NCI-H748 treated with DMSO at 0.1 percent for 48 hours (cell line): ENCODE results near the gene HDAC11.

Experiments used
- DNase-seq: peaks from one replicate; lab custom pipeline; 2025; lab: John Stamatoyannopoulos, UW

Gene HDAC11

DNA sequence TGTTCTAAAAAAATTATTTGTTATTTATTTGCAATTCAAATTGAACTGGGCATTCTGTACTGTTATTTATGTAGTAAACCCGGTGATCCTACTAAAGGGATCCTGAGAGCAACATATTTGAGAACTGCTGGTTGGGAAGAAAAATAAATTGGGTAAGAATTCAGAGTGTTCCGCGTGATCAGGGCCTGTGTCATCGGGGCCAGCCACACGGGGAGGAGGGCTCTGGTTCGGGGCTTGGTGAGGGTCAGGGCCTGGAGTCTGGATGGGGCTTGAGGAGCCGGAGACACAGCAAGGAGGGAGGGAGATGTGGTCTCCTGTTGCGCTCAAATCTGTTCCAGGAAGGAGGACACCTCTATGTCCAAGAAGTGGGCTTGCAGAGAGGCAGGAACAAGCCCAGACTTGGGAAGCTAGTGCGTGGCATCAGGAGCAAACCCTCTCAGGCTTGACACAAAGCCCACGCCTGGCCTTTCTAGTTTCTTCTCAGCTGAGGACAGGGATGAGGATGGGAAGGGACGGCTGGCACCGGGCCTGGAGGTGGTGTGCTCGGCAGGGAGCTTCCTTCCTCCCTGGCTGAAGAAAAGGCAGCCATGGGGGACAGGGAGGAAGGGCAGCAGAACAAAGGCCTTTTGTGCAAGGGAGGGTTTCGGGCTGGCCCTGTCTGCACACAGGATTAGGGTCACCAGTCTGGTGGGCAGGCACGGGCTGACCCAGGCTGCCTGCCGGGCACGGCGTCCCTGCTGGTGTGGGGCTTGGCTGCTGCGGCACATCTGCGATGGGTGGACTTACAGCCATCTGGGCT is 45.9 kb downstream of the HDAC11 start:
- DNase-seq, result no peak

DNA sequence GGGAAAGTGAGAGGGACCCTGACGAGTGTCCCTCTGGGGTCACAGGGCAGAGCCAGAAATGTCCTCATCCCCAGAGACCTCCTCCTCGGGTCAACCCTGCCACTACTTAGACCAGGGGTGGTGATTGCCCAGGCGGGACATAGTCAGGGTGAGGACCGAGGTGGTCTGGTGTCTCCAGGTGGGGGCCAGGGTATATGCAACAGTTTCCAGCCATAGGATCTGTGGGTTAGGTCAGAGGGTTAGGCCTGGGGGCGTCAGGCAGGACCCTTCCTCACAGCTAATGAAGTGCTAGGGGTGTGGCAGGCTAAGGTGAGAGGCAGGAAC is 46.5 kb downstream of the HDAC11 start:
- DNase-seq, result no peak

DNA sequence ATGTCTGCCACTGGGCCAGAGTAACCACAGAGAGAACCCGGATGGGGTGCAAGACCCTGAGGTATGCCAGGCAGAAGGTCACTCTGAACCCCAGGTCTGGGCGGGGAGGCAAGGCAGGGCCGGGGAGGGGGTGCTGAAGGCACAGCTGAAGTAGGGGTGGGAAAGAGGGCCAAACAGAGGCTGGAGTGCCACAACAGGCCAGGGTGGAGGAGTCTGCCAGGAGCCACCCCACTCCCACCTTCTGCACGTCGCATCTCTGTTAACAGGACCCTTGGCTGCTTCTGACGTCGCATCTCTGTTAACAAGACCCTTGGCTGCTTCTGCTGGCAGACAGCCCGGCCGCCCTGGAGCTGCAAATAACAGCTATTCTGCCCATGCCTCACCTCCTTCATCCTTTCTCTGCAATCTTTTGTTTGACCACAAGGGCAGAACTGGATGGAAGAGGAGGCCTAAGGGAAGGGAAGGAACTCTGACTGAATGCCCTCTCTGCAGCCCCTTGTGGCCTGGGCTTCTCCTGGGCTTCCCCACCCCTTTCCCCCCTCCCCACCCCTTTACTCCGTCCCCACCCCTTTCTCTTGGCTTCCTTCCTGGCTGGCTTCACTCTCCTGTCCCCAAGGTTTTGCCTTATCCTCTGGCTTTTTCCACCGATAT is 48.2 kb downstream of the HDAC11 start:
- no peak for DNase-seq

DNA sequence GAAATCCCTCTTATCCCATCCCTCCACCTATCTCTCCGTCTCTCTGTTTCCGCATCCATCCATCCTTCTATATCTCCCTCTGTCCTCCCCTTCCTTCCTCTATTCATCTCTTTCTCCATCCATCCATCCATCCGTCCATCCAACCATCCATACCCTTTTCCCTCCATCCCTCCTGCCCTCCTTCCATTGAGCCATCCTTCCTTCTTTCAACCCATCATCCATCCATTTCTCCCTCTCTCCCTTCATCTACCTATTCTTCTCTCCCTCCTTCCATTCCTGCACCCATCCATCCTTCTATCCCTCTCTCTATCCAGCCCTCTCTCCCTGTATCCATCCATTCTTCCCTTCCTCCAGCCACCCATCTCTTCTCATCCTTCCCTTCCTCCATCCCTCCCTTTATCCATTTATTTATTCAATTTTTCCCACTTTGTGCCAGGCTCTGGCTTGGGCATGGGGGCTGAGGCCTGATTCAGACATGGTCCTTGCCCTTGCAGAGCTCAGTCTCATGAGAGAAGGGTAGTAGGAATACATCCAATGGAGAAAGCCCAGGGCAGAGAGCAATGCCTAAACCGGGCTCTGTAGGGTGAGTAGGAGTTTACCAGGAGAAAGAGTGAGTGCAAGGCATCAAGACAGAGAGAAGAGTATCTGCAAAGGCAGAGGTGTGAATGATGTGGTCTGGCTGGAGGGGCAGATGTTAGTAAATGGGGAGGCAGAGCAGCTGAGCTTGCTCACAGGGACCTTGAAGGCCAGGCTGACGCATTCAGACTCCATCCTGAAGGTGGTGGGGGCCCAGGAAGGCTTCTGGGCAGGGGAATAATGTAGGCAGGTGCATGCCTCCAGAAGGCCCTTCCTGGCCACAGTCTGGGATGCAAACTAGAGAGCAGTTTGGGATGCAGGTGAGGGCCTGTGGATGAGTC is 49.3 kb downstream of the HDAC11 start:
- DNase-seq, result no peak

DNA sequence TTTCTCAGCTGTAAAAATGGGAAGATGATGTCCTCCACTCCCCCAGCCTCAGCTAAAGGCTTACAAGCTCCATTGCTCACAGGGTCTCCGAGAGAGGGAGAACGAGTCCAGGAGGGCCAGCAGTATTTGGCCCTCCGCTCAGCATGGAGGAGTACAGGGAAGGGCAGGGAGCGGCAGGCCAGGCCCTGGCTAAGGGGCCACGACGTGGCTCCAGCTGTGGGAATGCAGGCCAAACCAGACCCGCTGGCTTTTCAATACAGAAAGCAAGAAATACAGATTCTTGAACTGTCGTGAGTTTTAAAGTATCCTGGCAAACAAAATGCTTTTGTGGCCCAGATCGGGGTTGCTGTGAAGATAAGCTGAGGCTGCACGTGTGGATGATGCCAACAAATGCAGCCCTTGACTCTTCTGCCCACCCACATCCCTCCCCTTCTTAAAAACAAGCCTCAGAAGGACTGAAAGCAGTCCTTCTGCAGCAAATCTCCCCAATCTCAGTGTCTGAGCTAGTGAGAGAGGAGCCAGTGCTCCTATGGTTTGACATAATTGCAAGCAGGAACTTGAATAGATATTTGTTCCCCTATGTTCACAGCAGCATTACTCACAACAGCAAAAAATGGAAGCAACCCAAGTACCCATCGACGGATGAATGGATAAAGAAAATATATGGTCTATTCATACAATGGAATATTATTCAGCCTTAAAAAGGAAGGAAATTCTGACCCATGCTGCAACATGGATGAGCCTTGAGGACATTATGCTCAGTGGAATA is 50.3 kb downstream of the HDAC11 start:
- no peak for DNase-seq

DNA sequence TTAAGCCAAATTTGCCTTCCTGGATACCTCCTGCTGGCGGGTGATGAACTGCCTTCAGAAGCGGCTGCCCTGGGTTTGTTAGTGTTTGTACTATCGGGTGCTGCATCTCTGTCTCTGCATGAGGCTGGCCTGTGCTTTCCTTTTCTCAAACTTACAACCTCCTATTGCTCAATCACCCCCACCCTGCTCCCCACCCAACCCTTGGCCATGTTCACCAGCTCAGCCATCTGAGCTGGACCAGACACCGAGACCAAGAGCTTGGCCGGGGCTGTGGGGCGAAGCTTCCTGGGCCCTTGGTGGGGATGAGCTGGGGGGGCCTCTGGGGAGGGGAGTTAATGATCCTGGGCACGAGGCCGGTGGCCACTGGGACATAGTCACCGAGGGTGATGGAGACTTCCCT is 52.0 kb downstream of the HDAC11 start:
- DNase-seq, result no peak

DNA sequence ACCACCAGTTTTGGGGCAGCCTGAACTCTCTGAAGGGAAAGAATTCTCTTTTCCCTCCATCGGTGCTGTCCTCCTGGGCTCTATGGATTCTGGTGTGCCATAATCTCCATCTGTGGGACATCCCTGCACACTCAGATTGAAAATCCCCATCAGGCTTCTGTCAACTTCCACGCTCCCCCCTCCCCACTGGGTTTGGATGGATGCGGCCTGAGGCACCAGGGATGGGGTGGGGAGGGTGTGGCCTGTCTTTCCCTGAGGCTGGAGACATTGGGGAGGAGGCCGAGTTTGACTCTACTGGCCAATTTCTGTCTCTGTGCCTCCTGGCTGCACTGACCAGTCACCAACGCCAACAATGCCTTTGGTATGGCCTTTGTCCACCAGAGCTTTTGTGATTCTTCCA is 52.5 kb downstream of the HDAC11 start:
- DNase-seq, result no peak

DNA sequence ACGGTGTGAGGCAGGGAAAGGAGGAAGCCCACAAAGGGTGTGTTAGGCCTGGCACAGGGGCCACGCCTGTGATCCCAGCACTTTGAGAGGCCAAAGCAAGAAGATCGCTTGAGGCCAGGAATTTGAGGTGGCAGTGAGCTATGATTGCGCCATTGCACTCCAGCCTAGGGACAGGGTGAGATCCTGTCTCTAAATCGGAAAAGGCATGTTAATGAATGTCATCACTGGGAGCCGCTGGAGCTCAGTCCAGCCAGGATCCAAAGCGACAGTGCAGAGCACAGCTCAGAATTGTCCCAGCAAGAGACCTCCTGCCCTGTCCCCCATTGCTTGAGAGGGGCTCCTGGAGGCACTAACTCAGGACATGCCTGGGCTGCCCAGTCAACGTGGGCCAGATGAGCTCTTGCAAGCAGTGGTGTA is 53.8 kb downstream of the HDAC11 start:
- DNase-seq, result no peak

DNA sequence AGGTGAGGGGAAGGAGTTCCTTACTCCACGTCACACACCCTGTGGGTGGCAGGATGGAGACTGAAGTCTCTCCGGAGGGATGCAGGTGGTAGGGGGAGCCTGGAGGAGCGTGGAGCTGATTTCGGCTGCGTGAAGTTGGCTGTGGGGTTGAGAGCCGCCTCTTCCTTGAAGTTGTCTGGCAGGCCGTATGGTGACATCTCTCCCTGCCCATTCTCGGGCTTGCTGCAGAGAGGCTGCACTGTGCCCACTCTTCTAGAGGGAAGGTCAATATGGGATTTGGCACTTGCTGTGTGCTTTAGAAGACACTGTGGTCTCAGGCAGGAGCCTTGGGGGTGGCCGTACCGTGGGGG is 55.4 kb downstream of the HDAC11 start:
- no peak for DNase-seq

DNA sequence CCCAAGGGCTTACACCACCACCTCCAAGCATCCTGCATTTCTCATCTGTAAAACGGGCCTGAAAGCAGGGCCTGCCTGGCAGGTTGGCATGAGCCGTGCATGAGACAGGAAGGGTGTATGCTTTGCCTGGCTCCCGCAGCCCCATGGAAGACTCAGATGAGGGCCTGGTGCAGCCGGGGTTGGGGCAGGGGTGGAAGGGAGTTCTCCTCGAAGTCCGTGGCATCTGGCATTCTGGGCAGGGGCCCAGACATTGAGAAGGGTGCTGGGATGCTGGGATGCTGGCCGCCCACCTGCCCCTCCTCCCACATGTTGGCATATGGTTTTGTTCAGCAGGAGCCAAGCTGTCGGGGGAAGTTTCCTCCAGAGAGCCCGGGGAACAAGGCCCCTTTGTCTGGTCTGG is 55.8 kb downstream of the HDAC11 start:
- no peak for DNase-seq

DNA sequence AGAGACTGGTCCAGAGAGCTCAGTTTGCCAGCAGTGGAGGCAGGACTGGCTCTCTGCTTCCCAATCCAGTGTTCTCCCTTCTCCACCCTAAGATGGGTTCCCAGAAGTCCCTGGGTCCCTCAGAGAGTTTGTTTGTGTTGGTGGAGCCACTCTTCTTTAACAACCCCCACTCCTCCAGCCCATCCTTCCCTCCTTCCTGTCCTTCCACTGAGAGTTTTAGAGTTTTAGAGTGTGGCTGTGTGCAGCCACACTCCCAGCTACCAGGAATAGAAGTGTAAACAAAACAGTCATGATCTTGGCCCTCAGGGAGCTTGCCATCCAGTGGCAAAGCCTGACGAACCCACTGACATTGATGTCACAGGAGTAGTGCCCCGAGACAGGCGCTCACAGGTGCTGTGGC is 56.3 kb downstream of the HDAC11 start:
- DNase-seq, result no peak

DNA sequence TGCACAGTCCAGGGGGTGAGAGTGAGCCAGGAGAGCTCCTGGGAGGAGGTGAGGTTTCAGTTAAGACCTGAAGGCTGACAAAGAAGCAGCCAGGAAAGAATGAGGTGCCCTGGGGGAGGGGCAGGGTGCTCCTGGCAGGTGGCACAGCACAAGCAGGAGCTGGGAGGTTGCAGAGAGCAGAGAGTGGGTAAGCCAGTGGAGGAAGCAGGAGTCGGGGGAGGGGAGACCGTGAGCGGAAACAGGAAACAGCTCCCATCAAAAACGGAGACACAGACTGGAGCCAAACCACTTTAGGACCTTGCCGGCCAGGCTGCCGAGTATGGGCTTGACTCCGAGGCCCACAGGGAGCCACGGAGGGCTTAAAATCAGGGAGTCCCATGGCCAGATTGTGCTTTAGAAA is 56.7 kb downstream of the HDAC11 start:
- no peak for DNase-seq

DNA sequence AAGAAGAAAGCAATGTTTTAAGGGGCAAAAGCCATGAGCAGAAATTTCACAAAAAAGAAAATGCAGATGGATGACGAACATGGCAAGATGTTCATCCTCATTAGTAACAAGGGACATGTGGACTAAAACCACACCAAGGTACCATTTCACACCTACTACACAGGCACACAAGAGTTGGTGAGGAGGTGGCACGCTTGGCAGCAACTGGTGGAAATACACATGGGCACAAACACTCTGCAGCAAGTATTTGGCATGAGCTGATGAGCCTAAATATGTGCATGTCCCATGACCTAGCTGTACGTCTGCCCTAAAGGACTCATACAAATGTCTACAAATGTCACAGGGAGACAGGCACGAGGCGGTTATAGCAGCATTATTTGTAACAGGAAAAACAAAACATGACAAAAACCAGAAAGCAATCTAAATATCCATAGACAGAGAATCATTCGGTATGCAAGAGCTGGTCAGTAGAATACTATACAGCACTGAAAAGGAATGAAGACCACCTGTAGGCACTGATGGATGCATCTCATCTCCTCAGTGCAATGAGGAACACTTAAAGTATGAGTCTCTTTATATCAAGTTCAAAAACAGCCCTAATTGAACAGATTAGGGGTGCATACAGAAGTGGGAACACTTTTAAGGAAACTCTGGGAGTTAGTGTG is 57.3 kb downstream of the HDAC11 start:
- DNase-seq, result no peak

DNA sequence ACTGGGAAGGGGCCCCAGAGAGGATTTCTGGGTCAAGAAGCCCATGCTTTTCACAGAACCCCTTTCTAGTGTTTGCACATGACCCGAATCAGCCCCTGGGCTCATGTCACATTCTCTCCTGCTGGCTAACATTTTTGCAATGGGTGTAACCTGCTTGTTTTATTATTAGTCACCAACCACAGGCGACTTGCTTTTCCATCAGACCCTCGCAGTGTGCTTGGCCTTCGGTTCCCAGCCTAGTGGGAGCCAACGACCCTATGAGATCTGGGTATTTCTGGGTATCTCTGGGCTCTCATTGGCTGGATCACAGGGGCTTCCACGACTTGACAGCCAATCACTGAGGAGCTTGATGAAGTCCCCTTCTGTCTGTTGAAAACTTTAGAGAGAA is 57.8 kb downstream of the HDAC11 start:
- DNase-seq, result no peak

DNA sequence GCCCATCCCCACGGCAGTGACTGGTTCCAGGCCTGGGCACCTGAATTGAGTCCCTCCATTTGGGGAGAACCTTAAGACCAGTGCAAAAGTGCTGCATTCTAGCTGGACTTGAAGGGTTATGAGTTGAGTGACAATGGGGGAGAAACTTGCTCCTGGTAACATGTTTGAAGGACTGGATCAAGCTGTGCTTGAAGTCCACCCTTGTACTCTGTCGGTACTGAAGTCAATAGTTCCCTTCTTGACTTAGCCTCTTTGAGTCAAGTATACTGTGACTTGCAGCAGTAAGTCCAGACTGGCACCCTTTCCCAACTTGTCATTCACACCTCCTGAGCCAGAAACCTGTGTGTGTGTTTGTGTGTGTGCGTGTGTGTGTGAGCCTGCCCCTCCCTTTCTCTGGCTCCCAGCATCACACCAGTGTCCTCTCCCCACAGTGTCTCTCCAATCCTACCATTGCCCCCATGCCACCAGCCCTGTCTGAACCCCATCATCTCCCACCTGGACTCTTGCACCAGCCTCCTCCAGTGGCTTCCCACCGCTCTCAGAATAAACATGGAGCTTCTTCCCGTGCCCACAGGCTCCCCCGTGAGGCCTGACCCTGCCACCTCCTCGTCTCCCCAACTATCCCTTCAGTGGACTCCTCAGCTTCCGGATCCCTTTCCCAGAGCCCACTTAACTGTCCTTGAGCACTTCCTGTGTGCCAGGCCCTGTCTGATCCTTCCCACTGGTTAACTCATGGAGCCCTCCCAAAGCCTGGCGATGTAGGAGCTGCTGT is 58.6 kb downstream of the HDAC11 start:
- no peak for DNase-seq

DNA sequence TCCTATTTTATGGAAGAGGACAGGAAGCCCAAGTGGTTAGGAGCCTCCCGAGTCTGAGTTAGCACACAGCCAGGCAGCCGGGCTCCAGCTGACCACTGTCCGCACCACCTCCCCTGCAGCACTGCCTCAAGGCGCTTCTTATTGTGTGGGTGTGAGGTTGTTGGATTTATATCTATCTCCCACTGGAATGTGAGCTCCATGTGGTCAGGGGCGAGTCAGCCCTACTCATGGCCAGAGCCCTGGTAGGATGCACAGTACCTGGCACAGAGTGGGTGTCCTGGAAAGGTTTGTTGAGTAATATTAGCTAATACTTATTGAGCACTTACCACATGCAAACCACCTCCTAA is 59.2 kb downstream of the HDAC11 start:
- DNase-seq, result no peak

DNA sequence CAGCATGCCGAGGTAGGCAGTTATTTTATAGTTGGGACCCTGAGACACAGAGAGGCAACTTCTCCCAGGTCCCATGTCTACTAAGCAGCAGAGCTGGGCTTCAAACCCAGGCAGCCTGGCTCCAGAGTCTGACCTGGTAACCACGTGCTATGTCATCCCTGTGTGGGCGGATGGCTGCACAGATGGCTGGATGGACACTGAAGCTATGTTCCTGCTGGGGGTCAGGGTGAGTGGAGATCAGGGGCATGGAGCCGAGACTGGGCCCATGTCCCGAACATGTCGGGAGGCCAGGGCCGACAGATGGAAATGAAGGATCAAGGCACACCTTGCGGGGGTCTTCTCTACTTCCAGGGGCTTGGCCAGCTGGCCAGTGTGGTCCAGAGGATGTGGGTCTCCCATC is 59.6 kb downstream of the HDAC11 start:
- DNase-seq, result no peak

DNA sequence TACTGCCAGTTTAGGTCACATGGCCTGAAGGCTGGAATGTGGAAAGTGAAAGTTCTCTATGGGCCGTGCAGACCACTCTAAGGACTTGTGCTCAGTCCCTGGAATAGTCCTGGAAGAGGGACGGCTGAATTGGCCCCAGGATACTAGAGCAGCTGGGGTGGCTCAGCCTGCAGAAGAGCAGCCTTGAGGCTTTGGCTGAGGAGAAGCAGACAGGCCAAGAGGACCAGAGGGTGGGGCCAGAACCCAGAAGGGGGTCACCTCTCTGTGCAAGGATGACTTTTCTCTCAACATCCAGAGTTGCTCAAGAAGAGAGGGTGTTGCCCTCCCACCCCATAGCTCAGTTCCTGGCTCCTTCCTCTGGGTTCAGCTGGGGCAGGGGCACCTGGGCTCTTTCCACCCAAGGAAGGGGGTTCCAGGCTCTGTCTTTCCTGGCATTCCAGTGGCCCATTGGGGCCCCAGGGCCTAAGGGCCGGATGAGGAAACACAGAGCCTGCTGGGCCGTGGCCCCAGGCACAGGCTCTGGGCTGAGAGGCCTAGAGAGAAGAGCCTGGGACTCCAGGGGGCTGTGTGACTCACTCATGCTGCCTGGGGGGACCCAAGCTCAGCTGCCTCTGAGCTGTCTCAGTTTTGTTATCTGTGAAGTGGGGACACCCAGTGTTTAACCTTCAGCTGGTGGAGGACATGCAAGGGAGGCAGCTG is 60.3 kb downstream of the HDAC11 start:
- DNase-seq, result no peak

DNA sequence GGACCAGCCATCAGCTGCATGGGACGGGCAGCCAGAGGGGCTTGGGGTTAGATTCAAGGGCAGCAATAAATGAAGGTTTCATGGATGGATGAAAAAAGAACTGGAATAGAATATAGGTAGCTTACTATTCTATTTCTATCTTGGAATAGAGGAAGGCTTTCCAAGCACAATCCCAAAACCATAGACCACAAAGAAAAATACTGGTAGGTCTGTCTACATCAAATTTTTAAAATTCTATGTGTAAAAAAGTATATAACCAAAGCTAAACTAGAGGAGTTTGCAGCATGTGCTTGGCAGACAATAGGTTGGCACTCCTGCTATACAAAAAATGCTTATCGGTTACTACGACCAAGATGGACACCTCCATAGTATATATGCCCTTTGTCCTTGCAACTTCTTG is 61.6 kb downstream of the HDAC11 start:
- no peak for DNase-seq

DNA sequence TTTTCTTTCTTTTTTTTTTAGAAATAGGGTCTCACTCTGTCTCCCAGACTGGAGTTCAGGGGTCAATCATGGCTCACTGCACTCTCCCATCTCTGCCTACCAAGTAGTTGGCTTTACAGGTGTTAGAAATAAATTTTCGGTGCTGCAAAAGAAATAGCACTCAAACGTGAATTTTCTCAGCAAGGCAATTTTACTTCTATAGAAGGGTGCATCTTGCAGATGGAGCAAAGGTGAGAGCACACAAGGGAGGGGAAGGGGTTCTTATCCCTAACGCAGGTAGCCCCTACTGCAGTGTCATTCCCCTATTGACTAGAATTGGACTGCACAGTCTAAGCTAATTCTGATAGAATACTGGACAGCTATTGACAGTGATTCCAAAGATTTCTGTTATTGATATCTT is 62.0 kb downstream of the HDAC11 start:
- DNase-seq, result no peak

DNA sequence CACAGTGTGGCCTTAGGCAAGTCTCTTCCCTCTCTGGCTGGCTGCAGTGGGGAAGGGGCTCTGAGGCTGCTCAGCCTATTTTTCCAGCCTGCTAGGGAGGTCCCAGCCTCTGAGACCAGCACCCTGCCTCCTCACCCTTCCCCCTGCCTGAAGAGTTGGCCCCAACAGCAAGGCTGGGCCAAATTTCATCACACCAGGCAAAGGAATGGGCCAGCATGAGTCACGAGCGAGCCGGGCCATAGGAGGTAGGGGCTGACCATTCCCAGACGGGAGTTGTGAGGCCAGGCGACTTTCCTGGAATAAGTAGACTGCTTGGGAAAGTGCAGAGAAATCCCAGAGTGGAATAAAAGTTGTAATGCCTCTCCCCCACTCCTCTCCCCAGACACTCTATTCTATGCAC is 63.1 kb downstream of the HDAC11 start:
- no peak for DNase-seq
